OCI-LY1 (cell line): ENCODE results near the gene RHOB.

ENCODE experiments used
- EZH2 ChIP-seq: fragments of 200-600 bp; sonication (generic), shearing (Covaris generic); IDR thresholded peaks from 2 replicates; pipeline ENCODE4 v1.8.0; 2017; ENCODE audit warnings: borderline replicate concordance, mixed run types, mild to moderate bottlenecking, antibody characterized with exemption, low read length, moderate library complexity, mixed read lengths
- TF ChIP-seq, protein P1 (sequence below): fragments of 200-600 bp; sonication (generic), shearing (Covaris generic); IDR thresholded peaks from 2 replicates; pipeline ENCODE4 v1.5.1; 2017; ENCODE audit warnings: mild to moderate bottlenecking, antibody characterized with exemption, low read length, moderate library complexity, mixed read lengths

DNA sequence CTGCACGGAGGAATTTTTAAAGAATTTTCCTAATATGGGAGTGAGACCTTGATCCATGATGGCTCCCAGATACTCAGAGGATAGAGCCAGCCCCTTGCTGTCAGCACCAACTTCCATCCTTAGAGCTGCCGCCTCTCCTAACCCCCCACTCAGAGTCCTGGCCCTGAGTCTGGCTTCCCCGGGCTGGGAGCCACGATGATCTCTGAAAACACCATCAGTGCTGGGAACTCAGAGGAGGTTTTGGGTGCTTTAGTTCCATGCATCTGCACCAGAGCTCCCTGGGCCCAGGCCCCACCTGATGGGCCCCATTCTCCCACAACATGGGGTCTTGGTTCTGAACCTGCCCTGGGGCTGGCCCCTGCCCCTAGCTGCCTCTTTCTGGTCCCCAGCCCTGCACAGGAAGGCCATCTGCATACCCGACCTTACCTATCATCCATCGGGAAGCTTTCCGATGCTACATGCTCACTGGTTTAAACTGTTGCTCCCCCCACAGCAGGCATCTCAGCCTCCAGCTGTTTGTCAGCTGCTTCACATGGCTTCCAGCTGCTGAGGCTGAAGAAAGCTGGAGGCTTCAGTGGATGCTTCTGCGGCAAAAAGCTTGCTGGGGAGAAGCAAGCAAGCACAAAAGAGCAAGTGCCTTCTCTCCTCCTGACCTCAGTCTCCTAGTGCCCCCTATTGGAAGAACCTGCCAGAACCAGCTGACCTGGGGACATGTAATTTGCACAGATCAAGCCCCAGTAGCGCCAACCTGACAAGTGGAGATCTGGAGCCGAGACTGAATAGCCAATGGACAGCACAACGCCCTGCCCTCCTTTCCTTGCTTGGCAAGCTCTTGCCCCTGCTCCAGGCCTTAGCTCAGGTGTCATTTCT is 24.2 kb upstream of the RHOB start:
- TF ChIP-seq, protein P1, sequence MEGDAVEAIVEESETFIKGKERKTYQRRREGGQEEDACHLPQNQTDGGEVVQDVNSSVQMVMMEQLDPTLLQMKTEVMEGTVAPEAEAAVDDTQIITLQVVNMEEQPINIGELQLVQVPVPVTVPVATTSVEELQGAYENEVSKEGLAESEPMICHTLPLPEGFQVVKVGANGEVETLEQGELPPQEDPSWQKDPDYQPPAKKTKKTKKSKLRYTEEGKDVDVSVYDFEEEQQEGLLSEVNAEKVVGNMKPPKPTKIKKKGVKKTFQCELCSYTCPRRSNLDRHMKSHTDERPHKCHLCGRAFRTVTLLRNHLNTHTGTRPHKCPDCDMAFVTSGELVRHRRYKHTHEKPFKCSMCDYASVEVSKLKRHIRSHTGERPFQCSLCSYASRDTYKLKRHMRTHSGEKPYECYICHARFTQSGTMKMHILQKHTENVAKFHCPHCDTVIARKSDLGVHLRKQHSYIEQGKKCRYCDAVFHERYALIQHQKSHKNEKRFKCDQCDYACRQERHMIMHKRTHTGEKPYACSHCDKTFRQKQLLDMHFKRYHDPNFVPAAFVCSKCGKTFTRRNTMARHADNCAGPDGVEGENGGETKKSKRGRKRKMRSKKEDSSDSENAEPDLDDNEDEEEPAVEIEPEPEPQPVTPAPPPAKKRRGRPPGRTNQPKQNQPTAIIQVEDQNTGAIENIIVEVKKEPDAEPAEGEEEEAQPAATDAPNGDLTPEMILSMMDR: no peak
- no peak for TF ChIP-seq EZH2
